ENCODE measurements around the gene AQP4.

AQP4 gene

GRCh38 chr18:26839609-26840008 is 25.9 kb downstream of the AQP4 start:
- DNase-seq = no peak

- DNase-seq = no peak
These were observed 33.2 kb downstream of the AQP4 start for GRCh38 chr18:26832302-26832701.

GRCh38 chr18:26827581-26827980 is 37.9 kb downstream of the AQP4 start:
- no peak for DNase-seq

- DNase-seq = no peak
These were observed 38.8 kb downstream of the AQP4 start for GRCh38 chr18:26826656-26827235.

- no peak for DNase-seq
These were observed 44.3 kb downstream of the AQP4 start for GRCh38 chr18:26821181-26821580.

- no peak for DNase-seq
These were observed 46.5 kb downstream of the AQP4 start for GRCh38 chr18:26819046-26819445.

- no peak for DNase-seq
These were observed 47.0 kb downstream of the AQP4 start for GRCh38 chr18:26818461-26818860.

GRCh38 chr18:26813043-26813442 is 52.5 kb downstream of the AQP4 start:
- DNase-seq = no peak

- DNase-seq = no peak
These were observed 53.0 kb downstream of the AQP4 start for GRCh38 chr18:26812462-26812861.

GRCh38 chr18:26809346-26809745 is 56.2 kb downstream of the AQP4 start:
- DNase-seq = no peak

- no peak for DNase-seq
These were observed 59.3 kb downstream of the AQP4 start for GRCh38 chr18:26806224-26806623.

- DNase-seq = no peak
These were observed 61.0 kb downstream of the AQP4 start for GRCh38 chr18:26804519-26804918.

- DNase-seq = no peak
These were observed 61.9 kb downstream of the AQP4 start for GRCh38 chr18:26803643-26804042.

GRCh38 chr18:26802330-26803200 is 62.9 kb downstream of the AQP4 start:
- DNase-seq = no peak
